ENCODE data around the gene DSCAM.
"Not testable (repeated sequence)": the region's sequence is repeated elsewhere in the genome, so short reads cannot be mapped to it uniquely, and the experiment has no call there.

Gene DSCAM

DNA sequence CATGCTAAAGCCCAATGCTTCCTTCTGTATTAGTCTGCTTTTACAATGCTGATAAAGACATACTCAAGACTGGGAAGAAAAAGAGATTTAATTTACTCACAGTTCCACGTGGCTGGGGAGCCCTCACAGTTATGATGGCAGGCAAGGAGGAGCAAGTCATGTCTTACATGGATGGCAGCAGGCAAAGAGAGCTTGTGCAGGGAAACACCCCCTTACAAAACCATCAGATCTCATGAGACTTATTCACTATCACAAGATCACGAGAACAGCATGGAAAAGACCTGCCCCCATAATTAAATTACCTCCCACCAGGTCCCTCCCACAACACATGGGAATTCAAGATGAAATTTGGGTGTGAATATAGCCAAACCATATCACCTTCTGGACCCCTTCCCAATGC lies 407.4 kb downstream of the DSCAM start:
- not testable (repeated sequence) for DNase-seq

DNA sequence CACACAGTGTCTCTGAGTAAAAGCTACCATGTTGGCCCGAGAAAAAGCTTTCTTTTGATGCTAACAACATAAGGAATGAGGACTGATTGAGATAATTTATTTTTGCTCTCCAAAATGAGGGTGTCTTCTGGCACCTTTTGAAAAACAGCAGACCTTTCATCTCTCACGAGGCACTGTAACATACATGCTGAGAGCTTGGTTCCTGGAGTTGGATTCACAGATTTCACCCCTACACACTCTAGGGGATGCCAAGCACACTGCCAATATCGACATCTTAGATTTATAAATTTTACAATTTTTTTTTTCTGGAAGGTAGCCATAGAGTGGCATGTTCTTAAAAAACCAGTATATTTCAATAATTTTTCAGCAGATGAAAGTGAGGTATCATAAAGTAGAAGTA lies 408.3 kb downstream of the DSCAM start:
- DNase-seq: no peak

- DNase-seq: no peak
Observed at GRCh38 chr21:40436261-40436660, 410.7 kb downstream of the DSCAM start.

GRCh38 chr21:40433538-40433937 lies 413.4 kb downstream of the DSCAM start:
- no peak for DNase-seq

- DNase-seq: no peak
Observed at GRCh38 chr21:40425981-40426380, 421.0 kb downstream of the DSCAM start.

- no peak for DNase-seq
Observed at GRCh38 chr21:40422896-40423635, 423.9 kb downstream of the DSCAM start.

DNA sequence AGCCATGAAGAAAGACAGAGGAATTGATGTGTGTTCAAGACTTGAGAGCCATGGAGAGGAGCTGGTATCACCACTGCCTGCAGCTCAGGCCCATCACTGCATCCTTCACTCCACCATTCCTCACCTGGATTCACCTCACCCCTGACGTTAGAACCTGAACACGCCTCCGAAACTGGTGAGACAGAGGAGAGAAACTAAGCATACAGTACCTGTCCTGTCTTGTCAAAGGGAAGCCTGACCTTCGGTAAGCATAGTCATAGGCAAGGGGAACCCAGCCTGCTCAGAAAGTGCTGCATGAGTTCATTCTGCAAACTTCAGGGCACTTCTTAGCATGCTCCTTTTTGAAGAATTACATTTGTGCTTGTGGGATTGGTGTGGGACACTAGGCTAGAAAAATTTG lies 425.8 kb downstream of the DSCAM start:
- DNase-seq: no peak

DNA sequence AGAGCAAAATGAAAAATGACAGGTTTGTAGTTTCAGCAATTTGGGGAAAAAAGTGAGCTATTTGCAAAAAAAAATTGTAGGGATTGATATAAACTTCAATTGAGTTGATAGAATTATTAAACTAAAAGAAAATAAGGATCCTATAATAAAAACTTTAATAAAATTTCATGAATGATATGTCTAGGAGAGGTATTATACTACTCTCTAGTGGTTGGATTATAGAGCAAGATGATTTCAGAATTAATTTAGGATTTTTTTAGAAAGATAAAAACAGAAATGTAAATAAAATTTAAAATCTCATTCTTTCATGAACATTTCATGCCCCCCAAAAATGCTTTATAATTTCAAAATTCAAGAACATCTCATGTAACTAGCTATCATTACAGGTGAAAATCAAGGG lies 430.4 kb downstream of the DSCAM start:
- DNase-seq: no peak

GRCh38 chr21:40408561-40408960 lies 438.4 kb downstream of the DSCAM start:
- DNase-seq: no peak

DNA sequence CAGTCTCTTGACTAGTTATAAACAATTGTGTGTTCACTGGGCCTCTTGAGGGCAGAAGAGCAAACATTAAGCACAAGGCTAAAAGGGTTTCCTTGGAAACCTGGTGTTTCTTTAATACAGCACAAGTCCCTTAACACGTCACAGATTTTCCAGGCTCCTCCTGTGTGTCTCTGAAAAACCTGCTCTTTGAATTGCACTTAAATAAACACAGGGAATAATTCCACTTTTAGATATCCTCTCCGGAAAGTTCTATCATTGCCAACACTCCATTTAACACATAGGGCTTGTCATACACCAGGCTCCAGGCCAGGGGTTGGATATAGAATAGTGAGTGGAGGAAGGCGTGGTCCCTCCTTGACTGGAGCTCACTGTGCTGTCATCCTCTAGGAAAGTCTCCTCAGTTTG lies 442.6 kb downstream of the DSCAM start:
- DNase-seq: no peak

- DNase-seq: no peak
Observed at GRCh38 chr21:40402884-40403582, 443.9 kb downstream of the DSCAM start.

DNA sequence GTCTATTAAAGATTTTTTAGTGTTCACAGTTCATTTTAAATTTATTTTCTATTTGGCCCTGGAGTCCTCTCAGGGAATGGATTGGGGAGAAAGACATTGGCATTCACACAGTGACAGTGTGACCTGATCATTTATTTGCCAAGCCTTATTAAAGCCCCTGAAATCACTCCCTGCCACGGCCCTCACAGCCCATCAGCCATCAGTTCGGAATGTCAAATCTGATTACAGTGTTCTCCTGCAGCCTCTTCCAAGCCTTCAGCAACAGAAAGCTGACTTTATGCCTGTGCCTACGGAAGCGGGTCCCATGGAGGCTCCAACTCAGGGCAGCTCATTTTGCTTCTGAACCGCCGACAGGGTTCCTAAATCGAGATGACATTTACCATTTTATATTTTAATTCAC lies 451.2 kb downstream of the DSCAM start:
- DNase-seq: no peak

DNA sequence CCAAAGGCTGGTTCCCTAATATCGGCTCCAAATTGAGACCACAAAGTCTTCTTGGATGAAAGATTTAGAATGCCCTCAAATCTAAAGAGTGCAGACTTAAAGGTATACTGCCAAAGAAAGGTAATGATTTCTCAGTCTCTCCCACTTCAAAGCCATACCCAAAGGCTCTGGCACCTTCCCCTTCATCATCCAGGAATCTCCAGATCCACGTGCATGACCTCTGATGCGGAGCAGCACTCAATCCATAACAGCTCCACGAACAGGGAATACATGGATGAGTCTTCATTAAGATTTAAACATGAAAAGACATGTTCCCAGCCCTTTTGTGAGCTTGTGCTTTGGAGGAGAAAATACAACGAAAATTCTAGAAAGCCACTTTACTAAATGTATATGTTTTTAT lies 453.9 kb downstream of the DSCAM start:
- no peak for DNase-seq

GRCh38 chr21:40388046-40388445 lies 458.9 kb downstream of the DSCAM start:
- no peak for DNase-seq

DNA sequence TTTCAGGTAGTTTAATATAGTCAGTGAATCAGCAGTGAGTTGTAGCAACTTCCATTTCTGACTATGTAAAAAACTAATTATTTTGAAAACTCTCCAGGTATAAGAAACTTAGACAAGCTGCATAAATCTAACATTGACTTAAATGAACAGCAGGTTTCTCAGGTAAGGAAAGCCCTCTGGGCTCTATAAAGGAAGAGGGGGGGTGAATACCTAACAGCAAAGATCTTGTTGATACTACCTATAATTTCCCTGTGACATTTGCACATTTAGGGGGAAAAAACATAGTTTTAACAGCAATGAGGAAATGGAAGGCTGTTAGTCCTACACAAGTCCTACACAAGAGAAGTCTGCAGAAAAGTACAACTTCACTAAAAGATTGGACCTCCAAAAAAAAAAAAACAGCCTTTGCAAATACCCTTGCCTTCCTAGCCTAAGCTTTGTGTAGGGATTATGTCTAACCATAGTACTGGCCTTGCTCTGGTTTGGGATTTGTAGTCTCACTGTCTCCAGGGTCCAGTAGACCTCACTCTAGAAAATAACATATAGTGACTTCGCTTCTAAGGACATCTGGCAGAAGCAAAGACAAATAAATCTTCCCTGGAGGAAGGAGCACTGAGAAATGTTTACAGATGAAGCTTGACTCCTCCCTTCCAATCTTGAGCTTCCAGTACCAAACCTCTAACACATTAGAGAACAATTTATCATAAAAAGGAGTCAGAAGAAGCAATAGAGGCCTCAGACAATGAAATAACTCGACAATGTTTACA lies 459.8 kb downstream of the DSCAM start:
- no peak for DNase-seq

- peak; percentile 9 for DNase-seq
Observed at GRCh38 chr21:40386294-40386911, 460.6 kb downstream of the DSCAM start.

DNA sequence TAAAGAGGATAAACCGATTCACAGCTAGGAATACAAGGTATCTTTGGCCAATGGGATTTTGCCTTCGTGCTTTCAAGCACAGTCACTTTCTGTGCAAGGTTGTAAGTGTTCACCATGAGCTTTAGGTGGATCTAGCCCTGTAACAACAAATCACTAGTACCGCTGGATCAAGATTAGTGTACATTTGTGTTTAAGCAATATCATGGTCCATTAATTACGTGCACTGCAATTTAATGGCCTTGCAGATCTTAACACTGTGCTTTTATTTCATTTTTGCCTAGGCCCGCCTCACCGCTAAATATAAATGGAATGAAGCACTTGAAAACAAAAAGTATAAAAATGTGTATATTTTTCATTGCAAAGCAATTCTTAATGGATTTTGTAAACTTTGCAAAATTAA lies 461.1 kb downstream of the DSCAM start:
- DNase-seq: no peak

DNA sequence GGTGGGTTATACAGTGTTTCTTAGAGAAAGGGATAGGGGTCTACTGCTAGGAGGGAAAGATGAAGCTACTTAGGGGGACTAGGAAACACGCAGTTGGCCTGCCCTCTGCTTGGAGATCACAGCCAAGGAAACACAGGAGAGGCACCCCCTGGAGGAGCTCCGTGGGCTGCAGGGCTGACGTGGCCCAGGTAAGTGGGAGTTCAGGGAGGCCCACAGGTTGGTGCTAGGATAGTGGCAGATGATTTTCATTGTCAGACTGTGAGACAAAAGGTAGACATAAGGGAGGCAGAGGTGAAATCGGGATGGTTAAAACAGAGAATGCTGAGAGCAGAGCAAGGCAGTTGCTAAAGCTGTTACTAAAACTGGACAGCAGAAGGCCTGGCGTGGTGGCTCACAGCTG lies 463.0 kb downstream of the DSCAM start:
- DNase-seq: no peak

DNA sequence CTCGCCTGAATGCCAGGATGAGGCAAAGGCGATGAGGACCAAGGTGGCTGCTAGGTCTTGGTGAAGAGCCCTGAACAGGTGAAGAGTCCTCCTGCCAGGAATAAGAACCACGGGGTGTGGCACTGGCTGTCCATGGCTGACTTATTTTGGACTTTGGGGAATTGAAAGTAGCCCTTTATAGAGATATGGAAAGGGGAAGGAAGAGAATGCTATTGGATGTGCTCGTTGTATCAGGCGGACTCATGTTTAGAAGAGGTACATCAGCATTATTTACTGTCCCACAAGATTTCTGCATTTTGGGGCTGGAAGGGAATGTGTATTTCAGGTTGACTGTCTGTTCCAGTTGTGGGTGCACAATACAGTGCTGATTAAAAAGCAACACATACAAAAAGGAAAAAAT lies 465.8 kb downstream of the DSCAM start:
- DNase-seq: no peak

DNA sequence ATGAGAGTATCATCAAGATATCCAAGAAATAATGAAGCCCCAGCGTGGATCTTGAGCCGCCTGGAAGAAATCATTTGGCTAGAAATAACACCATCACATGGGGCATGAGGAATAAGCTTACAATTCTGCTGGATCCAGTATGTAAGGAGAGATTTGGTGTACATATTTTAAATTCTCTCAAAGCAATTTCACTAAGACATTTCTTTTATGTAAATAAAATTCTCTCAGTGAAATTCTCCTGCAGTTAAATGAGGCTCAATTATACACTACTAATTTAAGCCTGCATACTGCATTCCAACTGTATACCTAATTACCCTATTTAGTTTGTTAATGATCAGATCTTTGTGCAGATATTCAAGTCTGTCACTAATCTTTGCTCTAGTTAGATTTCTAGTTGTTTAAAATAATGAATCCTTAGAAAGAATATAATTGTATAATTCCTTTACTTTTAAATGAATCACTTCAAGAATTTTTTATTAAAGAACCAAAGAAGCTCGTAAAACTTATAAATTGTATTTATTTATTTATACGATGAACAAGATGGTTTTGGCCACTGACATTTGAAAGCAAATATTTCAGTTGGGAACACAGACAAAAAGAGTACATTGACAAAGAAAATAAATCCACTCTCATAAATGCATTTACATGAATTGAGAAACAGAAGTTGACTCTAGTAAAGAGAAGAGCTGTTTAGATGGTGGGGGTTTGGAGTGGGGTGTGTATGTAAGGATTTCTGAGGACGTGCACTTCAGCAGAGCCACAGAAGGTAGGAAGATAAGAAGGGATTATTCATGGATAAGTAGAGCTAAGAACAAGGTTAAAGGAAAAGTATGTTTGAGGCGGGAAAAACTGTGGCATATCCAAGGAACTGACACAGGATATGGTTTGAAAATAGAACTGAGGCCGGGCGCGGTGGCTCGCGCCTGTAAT lies 466.8 kb downstream of the DSCAM start:
- DNase-seq: no peak

GRCh38 chr21:40377135-40377534 lies 469.8 kb downstream of the DSCAM start:
- no peak for DNase-seq

DNA sequence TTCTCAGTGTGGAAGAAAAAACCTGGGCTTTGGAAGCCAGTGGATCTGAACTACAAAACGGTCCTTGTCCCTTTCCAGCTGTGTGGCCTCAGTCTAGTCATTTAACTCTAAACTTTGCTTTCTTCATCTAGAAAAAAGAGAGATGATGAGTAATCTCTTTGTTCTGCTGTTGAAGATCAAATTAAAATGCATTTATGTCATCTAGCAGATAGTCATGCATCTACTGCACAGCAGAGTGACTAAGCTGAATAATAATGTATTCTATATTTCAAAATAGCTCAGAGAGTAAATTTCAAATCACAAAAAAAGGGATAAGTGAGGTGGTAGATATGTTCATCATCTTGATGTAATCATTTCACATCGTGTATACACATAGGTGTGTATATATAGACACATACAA lies 473.2 kb downstream of the DSCAM start:
- DNase-seq: no peak
